Neural crest cell (in vitro differentiated cells): ENCODE measurements around the gene CST3. TPM values are rescaled to one million over a fixed set of nuclear protein-coding genes. Genes with fewer than 3 reads are reported as not detected.
A peak's percentile ranks its signal among the peaks of the same experiment; 100 is the strongest.

Experiments used
- DNase-seq: peaks from one replicate; pipeline ENCODE4 v3.0.0; 2021; ENCODE audit warnings: low read depth, mixed read lengths, low spot score
- H3K27ac Mint-ChIP-seq: one replicate; pipeline ENCODE4 v1.8.0; 2021; ENCODE audit warnings: mild to moderate bottlenecking, mixed read lengths; ENCODE audit not compliant: unreplicated experiment
- H3K27me3 Mint-ChIP-seq: 2 replicates; pipeline ENCODE4 v1.8.0; 2021; ENCODE audit warnings: low read depth, mild to moderate bottlenecking, mixed read lengths
- H3K36me3 Mint-ChIP-seq: 2 replicates; pipeline ENCODE4 v1.8.0; 2021; ENCODE audit warnings: low read depth, mild to moderate bottlenecking, mixed read lengths
- H3K4me1 Mint-ChIP-seq: 2 replicates; pipeline ENCODE4 v1.8.0; 2021; ENCODE audit warnings: mixed read lengths
- H3K4me3 Mint-ChIP-seq: one replicate; pipeline ENCODE4 v1.8.0; 2021; ENCODE audit warnings: mild to moderate bottlenecking, mixed read lengths
- H3K9me3 Mint-ChIP-seq: 2 replicates; pipeline ENCODE4 v1.8.0; 2021; ENCODE audit warnings: mixed read lengths
- total RNA-seq: library from RNA; stranded (reverse); gene quantifications from 2 replicates; pipeline ENCODE4 v1.2.1, GENCODE V29; 2021
- TF ChIP-seq, protein P1 (sequence below): fragments of 200-600 bp; sonication (generic); conservative IDR thresholded peaks from 2 replicates; pipeline ENCODE4 v1.5.0; 2021; ENCODE audit warnings: antibody characterized with exemption, mild to moderate bottlenecking

CST3 gene
- total RNA-seq, 1 donor from 2014 or later, result 146 TPM

- no peak overlapping the region for H3K27ac Mint-ChIP-seq
Measured at GRCh38 chr20:23671479-23671878, 33.7 kb upstream of the CST3 start.

GRCh38 chr20:23670361-23670760 is 32.6 kb upstream of the CST3 start:
- Mint-ChIP-seq H3K27me3 (peaks cover 5% of the 10 kb centered on the region), H3K4me3 (no peak overlapping the region)
- no peak for DNase-seq

More at GRCh38 chr20:23671479-23671878, 33.7 kb upstream of the CST3 start:
- no peaks in the 10 kb centered on the region for H3K4me1 Mint-ChIP-seq
- H3K36me3 Mint-ChIP-seq, result no peaks in the 10 kb centered on the region
- H3K9me3 Mint-ChIP-seq, result peaks cover 3% of the 10 kb centered on the region
- no peak for DNase-seq
- no peak overlapping the region for H3K4me3 Mint-ChIP-seq
- H3K27me3 Mint-ChIP-seq, result peaks cover 15% of the 10 kb centered on the region
- TF ChIP-seq, protein P1, sequence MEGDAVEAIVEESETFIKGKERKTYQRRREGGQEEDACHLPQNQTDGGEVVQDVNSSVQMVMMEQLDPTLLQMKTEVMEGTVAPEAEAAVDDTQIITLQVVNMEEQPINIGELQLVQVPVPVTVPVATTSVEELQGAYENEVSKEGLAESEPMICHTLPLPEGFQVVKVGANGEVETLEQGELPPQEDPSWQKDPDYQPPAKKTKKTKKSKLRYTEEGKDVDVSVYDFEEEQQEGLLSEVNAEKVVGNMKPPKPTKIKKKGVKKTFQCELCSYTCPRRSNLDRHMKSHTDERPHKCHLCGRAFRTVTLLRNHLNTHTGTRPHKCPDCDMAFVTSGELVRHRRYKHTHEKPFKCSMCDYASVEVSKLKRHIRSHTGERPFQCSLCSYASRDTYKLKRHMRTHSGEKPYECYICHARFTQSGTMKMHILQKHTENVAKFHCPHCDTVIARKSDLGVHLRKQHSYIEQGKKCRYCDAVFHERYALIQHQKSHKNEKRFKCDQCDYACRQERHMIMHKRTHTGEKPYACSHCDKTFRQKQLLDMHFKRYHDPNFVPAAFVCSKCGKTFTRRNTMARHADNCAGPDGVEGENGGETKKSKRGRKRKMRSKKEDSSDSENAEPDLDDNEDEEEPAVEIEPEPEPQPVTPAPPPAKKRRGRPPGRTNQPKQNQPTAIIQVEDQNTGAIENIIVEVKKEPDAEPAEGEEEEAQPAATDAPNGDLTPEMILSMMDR, result no peak

DNA sequence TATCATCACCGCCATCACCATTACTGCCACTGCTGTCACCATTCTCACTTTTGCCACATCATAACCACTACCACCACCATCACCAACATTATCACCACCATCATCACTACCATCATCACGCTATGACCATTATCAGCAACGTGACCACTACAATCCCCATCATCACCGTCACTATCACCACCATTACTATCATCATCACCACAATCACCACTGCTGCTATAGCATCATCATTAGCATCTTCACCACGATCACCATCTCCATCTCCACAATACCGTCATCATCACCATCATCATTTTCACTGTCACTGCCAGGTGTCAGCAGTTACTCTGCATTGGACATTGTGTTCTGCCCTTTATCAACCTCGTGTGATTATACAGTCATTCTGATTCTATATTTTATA is 32.1 kb upstream of the CST3 start:
- H3K36me3 Mint-ChIP-seq, result no peaks in the 10 kb centered on the region
- H3K4me3 Mint-ChIP-seq, result no peak overlapping the region
- H3K9me3 Mint-ChIP-seq, result peaks cover 3% of the 10 kb centered on the region
- no peak overlapping the region for H3K27ac Mint-ChIP-seq
- H3K27me3 Mint-ChIP-seq, result peaks cover 5% of the 10 kb centered on the region
- no peak for DNase-seq
- no peaks in the 10 kb centered on the region for H3K4me1 Mint-ChIP-seq
- TF ChIP-seq, protein P1, result no peak

More at GRCh38 chr20:23670361-23670760, 32.6 kb upstream of the CST3 start:
- Mint-ChIP-seq H3K27ac (no peak overlapping the region), H3K36me3 (no peaks in the 10 kb centered on the region), H3K9me3 (peaks cover 3% of the 10 kb centered on the region), H3K4me1 (no peaks in the 10 kb centered on the region)
- TF ChIP-seq, protein P1, result no peak

GRCh38 chr20:23669327-23669726 is 31.6 kb upstream of the CST3 start:
- no peak overlapping the region for H3K27ac Mint-ChIP-seq
- no peak for DNase-seq

DNA sequence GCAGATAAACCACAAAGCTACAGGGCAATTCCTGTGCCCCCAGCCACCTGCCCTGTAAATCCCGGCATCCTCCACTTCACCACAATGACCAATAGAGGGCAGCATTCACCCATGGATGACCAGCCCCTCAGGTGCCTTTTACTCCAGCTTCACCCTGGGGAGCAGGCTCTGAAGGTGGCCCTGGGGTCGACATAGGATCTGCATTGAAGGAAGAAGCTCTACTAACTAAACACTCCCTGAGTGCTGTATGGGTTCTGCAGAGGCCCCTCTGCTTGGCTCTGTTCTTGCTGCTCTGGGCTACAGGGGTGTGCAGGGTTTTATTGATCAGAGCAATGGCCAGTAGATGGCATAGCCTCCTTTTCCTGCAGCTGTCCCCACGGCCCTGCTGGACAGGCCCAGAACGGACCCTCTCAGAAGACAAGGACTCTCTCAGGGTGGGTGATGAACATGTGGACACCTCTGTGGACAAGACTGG is 30.8 kb upstream of the CST3 start:
- no peaks in the 10 kb centered on the region for H3K4me1 Mint-ChIP-seq
- no peak overlapping the region for H3K4me3 Mint-ChIP-seq
- H3K9me3 Mint-ChIP-seq, result peaks cover 3% of the 10 kb centered on the region
- TF ChIP-seq, protein P1, result peak; percentile 85
- no peaks in the 10 kb centered on the region for H3K36me3 Mint-ChIP-seq
- no peak overlapping the region for H3K27ac Mint-ChIP-seq
- peaks cover 5% of the 10 kb centered on the region for H3K27me3 Mint-ChIP-seq
- peak; percentile 53 for DNase-seq

More at GRCh38 chr20:23669327-23669726, 31.6 kb upstream of the CST3 start:
- no peaks in the 10 kb centered on the region for H3K36me3 Mint-ChIP-seq
- H3K4me1 Mint-ChIP-seq, result no peaks in the 10 kb centered on the region
- peaks cover 5% of the 10 kb centered on the region for H3K27me3 Mint-ChIP-seq
- TF ChIP-seq, protein P1, result no peak
- H3K4me3 Mint-ChIP-seq, result no peak overlapping the region
- peaks cover 3% of the 10 kb centered on the region for H3K9me3 Mint-ChIP-seq
